RWPE1 (cell line): ENCODE measurements around the gene ANKRD55.

ENCODE experiments used
- CTCF ChIA-PET: fragments of 350-600 bp; sonication (Branson Sonifier 250); formaldehyde crosslinking; extraction: SDS; loops from one replicate; lab custom pipeline; 2021; lab: Yijun Ruan, JAX
- POLR2A ChIA-PET: fragments of 400-600 bp; formaldehyde crosslinking; extraction: SDS; loops from one replicate; lab custom pipeline; 2020; ENCODE audit warnings: antibody characterized with exemption; ENCODE audit not compliant: low non-redundant PET; lab: Yijun Ruan, JAX
- DNase-seq: peaks from one replicate; pipeline ENCODE4 v3.0.0; 2012; ENCODE audit warnings: low spot score
- H3K27ac ChIP-seq: fragments of 450-650 bp; 2 replicates; pipeline ENCODE4 v1.5.1; 2017
- TF ChIP-seq, protein P1 (sequence below): fragments of 450-650 bp; conservative IDR thresholded peaks from 2 replicates; pipeline ENCODE4 v1.5.1; 2017; ENCODE audit warnings: low read depth, mild to moderate bottlenecking

ANKRD55 gene

DNA sequence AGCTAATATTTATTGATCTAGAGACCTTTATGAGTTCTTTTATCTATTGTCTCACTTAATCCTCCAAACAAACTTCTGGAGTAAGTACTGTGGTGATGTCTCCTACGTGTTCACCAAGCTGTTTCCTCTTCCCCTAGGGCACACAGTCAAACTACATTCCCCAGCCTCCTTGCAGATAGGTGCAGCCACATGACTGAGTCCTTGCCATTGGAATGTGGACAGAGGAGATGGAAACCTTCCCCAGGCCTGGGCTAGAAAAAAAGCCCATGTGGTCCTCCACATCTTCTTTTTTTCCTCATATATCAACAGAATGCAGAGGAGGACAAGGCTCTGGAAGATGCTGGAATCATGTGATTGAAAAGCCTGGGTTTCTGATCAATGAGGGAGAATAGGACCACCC lies 88.0 kb downstream of the ANKRD55 start:
- TF ChIP-seq, protein P1, sequence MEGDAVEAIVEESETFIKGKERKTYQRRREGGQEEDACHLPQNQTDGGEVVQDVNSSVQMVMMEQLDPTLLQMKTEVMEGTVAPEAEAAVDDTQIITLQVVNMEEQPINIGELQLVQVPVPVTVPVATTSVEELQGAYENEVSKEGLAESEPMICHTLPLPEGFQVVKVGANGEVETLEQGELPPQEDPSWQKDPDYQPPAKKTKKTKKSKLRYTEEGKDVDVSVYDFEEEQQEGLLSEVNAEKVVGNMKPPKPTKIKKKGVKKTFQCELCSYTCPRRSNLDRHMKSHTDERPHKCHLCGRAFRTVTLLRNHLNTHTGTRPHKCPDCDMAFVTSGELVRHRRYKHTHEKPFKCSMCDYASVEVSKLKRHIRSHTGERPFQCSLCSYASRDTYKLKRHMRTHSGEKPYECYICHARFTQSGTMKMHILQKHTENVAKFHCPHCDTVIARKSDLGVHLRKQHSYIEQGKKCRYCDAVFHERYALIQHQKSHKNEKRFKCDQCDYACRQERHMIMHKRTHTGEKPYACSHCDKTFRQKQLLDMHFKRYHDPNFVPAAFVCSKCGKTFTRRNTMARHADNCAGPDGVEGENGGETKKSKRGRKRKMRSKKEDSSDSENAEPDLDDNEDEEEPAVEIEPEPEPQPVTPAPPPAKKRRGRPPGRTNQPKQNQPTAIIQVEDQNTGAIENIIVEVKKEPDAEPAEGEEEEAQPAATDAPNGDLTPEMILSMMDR = no peak
- peak; percentile 49 for DNase-seq
- ChIA-PET CTCF (no interaction called here), POLR2A (no interaction called here)
- no peak overlapping the region for H3K27ac ChIP-seq

DNA sequence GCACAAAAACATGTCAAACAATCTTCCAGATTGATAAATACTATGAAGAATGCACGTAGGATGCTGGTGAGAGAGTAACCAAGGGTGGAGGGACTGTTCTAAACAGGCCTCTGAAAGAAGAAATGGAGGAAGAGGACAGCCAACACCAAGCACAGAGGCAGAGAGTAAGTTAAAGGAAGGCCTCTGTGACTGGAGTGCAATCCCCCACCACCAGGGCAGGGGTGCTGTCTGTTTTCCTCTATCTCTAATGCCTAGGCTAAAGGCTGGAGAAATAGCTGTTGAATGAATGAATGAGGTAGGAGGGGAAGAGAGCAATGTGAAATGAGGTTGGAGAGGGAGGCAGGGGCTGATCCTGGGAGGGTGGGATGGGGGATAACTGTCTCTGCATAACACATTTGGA lies 88.9 kb downstream of the ANKRD55 start:
- no peak for DNase-seq
- ChIA-PET CTCF (interaction anchor here (0.5 to 0.7 kb wide), 2 partner anchors 29 to 32 kb away, joined by 3 to 4 read pairs; no protein-coding TSS in a partner anchor), POLR2A (no interaction called here)
- TF ChIP-seq, protein P1 = no peak
- H3K27ac ChIP-seq = no peak overlapping the region

GRCh38 chr5:56143373-56143714 lies 89.8 kb downstream of the ANKRD55 start:
- H3K27ac ChIP-seq = no peak overlapping the region
- CTCF ChIA-PET = interaction anchor here (0.7 kb wide), 1 partner anchor 32 kb away, joined by 4 read pairs; no protein-coding TSS in a partner anchor
- no peak for DNase-seq
- POLR2A ChIA-PET = no interaction called here
- TF ChIP-seq, protein P1 = no peak

DNA sequence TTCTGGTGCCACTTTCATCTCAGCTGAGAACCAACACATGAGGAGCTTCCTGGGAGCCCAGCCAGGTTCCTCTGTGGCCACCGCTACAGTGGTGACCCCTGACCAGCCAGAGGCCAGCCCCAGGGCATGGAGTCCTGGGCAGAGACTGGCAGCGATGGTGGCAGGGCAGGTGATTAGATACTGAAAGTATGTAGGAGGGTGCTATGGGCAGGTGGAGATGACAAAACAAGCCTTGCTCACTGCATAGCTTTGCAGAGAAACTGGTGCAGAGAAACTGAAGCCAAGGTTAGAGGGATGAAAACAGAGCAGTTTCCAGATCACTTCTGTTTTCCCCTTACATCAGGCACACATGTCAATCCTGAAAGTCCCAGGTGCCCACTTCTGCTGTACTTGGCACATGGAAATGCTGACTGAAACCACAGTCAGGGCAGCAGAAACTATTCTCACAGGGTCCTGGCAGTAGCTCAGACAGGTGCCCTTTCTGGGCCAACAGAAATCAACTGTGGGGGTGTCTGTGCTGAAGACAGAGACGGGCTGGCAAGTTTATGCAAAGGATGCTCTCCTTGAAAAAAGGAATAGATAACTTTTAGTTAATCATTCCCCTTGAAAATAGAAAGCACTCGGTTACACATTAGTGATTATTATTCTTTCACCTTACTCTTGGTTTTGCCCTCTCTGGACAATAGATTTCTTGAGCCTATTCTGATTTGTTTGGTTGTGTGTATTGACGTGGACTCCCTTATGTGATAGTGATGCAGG lies 90.3 kb downstream of the ANKRD55 start:
- CTCF ChIA-PET = interaction anchor here (0.7 kb wide), 1 partner anchor 165 kb away, joined by 7 read pairs; no protein-coding TSS in a partner anchor
- DNase-seq = peak; percentile 18
- POLR2A ChIA-PET = no interaction called here
- TF ChIP-seq, protein P1 = no peak
- no peak overlapping the region for H3K27ac ChIP-seq

DNA sequence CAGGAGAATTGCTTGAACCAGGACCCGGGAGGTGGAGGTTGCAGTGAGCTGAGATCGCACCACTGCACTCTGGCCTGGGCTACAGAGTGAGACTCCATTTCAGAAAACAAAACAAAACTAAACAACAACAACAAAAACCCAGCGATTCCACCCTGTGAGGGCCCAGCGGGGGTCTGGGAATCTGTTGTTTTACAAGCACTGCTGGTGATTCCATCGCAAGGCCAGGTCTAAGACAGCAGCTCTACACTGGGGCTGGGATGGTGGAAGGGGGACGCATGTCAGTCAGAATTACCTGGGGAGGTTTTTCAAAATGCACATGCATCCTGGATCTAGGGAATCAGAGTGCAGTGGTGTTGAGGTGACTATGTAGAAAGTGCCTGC lies 90.9 kb downstream of the ANKRD55 start:
- no peak for DNase-seq
- ChIA-PET POLR2A (no interaction called here), CTCF (interaction anchor here (0.7 kb wide), 1 partner anchor 164 kb away, joined by 7 read pairs; no protein-coding TSS in a partner anchor)
- TF ChIP-seq, protein P1 = no peak
- no peak overlapping the region for H3K27ac ChIP-seq

DNA sequence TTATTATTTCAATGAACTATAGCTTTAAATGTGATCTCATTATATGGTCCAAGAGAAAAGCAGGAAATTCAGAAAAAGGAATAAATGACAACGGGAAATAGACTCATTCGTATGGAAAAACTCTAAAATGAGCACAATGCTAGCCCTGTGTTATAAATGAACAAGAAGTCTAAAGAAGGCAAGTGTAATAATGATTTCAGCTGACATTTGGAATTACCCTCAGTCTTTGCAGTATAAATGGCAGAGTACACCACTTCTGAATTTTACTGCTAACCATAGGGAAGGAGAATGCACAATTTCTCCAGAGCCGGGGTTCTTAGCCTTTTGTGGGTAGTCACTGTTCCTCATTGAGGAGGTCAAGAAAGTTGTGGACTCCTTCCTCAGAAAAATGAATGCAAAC lies 93.1 kb downstream of the ANKRD55 start:
- DNase-seq = no peak
- ChIA-PET POLR2A (no interaction called here), CTCF (interaction anchor here (0.5 to 0.7 kb wide), 3 partner anchors 16 to 1235 kb away, joined by 3 to 4 read pairs (median 3); no protein-coding TSS in a partner anchor)
- TF ChIP-seq, protein P1 = no peak
- no peak overlapping the region for H3K27ac ChIP-seq
